Endometrium (tissue), 2 donors: ENCODE data around the gene SPINK13.
"Not testable (repeated sequence)": the region's sequence is repeated elsewhere in the genome, so short reads cannot be mapped to it uniquely, and the experiment has no call there.

ENCODE experiments used
- FAIRE-seq: peaks from 2 replicates; lab custom pipeline; 2012; peaks lifted over from hg19 to GRCh38; lab: Jason Lieb, UNC
- donor health status: control.
- donor health status: control.

The SPINK13 gene

GRCh38 chr5:148312153-148312552, 43.6 kb downstream of the SPINK13 start, which contains the start of gene SPINK7:
SPINK7 (plus strand) TSS chr5:148312423; CDS start chr5:148312484, 61 bp downstream.
- FAIRE-seq, result no peak

- FAIRE-seq, result no peak
Measured at GRCh38 chr5:148314187-148314586, 45.6 kb downstream of the SPINK13 start.

GRCh38 chr5:148314731-148315130, 46.1 kb downstream of the SPINK13 start:
- no peak for FAIRE-seq

GRCh38 chr5:148320011-148320963, 51.7 kb downstream of the SPINK13 start:
- not testable (repeated sequence) for FAIRE-seq

- FAIRE-seq, result no peak
Measured at GRCh38 chr5:148333262-148333849, 64.8 kb downstream of the SPINK13 start.

- no peak for FAIRE-seq
Measured at GRCh38 chr5:148335259-148335658, 66.7 kb downstream of the SPINK13 start, which contains the start of gene SPINK9. SPINK9 (plus strand) TSS chr5:148335559; CDS start chr5:148335614, 55 bp downstream.
